ENCODE data around the gene GALT.

GALT gene

DNA sequence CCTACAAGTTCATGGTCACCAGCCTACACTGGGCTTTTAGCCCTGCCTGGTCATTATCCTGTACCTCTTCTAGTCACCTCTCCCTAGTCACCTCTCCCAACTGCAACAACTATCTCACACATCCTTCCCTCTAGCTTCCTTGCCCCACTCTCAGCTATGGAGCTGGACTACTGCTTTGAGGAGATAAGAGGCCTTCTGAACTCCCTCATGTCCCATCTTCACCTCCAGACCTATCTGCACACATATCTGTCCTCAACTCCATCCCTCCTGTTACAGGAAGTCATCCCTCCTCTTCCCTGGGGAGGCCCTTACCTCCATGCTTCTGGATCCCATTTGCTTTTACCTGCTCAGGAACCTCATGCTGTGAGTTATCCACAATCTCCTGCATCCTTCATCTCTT is 40.3 kb upstream of the GALT start:
- H3K4me1 ChIP-seq: no peaks in the 10 kb centered on the region; the same call in 1 of the 2 replicates
- DNase-seq: no peak
- H3K27me3 ChIP-seq: no peaks in the 10 kb centered on the region
- no peaks in the 10 kb centered on the region for H3K36me3 ChIP-seq
- H3K4me3 ChIP-seq (ENCODE audit: low read depth, low read length): no peak overlapping the region
- TF ChIP-seq, protein P1, sequence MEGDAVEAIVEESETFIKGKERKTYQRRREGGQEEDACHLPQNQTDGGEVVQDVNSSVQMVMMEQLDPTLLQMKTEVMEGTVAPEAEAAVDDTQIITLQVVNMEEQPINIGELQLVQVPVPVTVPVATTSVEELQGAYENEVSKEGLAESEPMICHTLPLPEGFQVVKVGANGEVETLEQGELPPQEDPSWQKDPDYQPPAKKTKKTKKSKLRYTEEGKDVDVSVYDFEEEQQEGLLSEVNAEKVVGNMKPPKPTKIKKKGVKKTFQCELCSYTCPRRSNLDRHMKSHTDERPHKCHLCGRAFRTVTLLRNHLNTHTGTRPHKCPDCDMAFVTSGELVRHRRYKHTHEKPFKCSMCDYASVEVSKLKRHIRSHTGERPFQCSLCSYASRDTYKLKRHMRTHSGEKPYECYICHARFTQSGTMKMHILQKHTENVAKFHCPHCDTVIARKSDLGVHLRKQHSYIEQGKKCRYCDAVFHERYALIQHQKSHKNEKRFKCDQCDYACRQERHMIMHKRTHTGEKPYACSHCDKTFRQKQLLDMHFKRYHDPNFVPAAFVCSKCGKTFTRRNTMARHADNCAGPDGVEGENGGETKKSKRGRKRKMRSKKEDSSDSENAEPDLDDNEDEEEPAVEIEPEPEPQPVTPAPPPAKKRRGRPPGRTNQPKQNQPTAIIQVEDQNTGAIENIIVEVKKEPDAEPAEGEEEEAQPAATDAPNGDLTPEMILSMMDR (IDR thresholded peaks at IDR 0.05; ENCODE audit: low read depth, low read length): no peak
- H3K9me3 ChIP-seq: no peaks in the 10 kb centered on the region

DNA sequence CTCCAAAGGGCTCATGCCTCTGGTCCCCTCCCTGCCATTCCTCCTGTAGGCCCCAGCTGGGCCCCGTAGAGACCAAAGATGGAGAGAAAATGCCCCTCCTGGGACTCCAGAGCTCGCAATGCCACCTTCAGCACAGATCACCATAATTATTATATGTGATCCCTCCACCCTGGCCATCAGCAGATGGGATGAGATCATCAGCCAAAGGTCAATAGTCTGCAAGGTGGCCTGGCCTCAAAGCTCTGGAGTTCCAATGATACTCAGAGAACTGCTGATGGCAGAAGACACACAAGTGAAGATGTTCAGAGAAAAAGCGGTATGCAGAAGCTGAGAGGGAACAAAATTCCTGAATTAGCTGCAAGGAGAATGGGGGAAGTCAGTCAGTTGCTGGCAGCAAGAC is 39.6 kb upstream of the GALT start:
- no peak for DNase-seq
- Histone ChIP-seq H3K4me3 (ENCODE audit: low read depth, low read length) (no peak overlapping the region), H3K4me1 (no peaks in the 10 kb centered on the region; the same call in 1 of the 2 replicates)

DNA sequence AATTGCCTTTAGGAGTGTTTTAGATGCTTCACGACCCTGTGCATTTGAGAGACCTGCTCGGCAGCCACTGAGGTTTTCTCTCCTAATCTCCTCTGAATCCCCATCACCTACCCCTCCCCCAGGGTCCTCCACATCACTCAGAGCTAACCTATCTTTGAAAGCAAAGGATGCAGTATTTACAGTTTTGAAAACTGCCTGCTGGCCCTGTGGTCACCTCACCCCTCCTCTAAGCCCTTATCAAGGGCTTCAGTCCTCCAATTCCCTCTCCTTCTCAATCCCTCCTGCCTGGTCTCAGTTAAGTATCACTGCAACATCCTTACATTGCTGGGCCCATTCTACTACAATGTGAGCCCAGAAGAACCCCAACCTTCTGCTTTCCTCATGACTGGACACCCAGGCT is 39.1 kb upstream of the GALT start:
- H3K4me1 ChIP-seq: no peaks in the 10 kb centered on the region; the same call in 1 of the 2 replicates
- no peaks in the 10 kb centered on the region for H3K27me3 ChIP-seq
- no peak for DNase-seq
- H3K36me3 ChIP-seq: no peaks in the 10 kb centered on the region
- no peaks in the 10 kb centered on the region for H3K9me3 ChIP-seq
- TF ChIP-seq, protein P1 (IDR thresholded peaks at IDR 0.05; ENCODE audit: low read depth, low read length): no peak
- no peak overlapping the region for H3K4me3 ChIP-seq (ENCODE audit: low read depth, low read length)

More for the DNA sequence above, 39.6 kb upstream of the GALT start:
- TF ChIP-seq, protein P1 (IDR thresholded peaks at IDR 0.05; ENCODE audit: low read depth, low read length): no peak
- Histone ChIP-seq H3K9me3 (no peaks in the 10 kb centered on the region), H3K36me3 (no peaks in the 10 kb centered on the region), H3K27me3 (no peaks in the 10 kb centered on the region)

DNA sequence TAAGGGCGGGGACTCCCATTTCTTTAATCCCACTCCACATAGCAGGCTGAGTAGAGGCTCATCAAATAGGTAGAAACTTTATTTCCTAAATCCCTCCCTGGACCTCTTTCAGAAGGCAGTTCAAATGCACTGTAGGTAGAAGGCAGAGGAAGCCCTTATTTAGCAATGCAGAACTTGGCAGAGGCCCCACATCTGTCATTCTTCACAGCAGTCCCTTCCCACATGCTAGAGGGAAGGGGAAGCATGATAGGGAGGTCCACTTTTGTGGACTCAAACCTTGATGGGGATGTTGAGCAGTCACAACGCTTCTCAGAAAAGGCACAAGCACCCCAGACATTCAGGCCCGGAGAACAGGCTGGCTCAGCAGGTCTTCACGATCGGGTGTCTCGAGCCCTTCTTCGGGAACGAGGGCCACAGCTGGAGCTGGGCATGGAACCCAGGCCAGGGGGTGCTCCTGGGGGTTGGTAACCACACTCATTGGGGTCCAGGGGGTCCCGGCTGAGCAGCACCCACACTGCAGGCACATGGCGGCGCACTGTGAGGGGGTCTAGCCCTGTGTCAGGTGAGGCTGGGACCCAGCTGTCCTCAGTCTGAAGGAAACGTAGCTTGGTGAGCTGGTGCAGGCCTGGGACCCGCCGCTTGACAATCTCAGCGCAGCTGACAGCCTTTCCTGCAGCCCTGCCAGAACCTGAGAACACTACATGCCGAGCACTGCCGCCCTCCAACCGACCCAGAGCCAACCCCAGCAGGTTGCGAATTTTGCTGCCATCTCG is 35.9 kb upstream of the GALT start:
- H3K27me3 ChIP-seq: no peaks in the 10 kb centered on the region
- TF ChIP-seq, protein P1 (IDR thresholded peaks at IDR 0.05; ENCODE audit: low read depth, low read length): no peak
- no peak for DNase-seq
- no peaks in the 10 kb centered on the region; the same call in 1 of the 2 replicates for H3K4me1 ChIP-seq
- peak overlapping the region; percentile 88 for H3K4me3 ChIP-seq (ENCODE audit: low read depth, low read length)
- no peaks in the 10 kb centered on the region for H3K36me3 ChIP-seq
- no peaks in the 10 kb centered on the region for H3K9me3 ChIP-seq

GRCh38 chr9:34611251-34611810 is 35.1 kb upstream of the GALT start:
- TF ChIP-seq, protein P1 (IDR thresholded peaks at IDR 0.05; ENCODE audit: low read depth, low read length): no peak
- peak overlapping the region; percentile 88 for H3K4me3 ChIP-seq (ENCODE audit: low read depth, low read length)
- no peaks in the 10 kb centered on the region for H3K9me3 ChIP-seq
- H3K36me3 ChIP-seq: no peaks in the 10 kb centered on the region
- H3K4me1 ChIP-seq: no peaks in the 10 kb centered on the region; the same call in 1 of the 2 replicates
- DNase-seq: no peak
- H3K27me3 ChIP-seq: no peaks in the 10 kb centered on the region

Measured in BE2C (cell line).